HepG2 (cell line): ENCODE measurements around the gene LYST. TPM values are rescaled to one million over a fixed set of nuclear protein-coding genes. Genes with fewer than 3 reads are reported as not detected.

ENCODE experiments used
- ATAC-seq: fragments of 200-7000 bp; cut with Tn5 transposase; 3 replicates; pipeline ENCODE4 v1.9.1; 2020; ENCODE audit warnings: mild to moderate bottlenecking, moderate library complexity
- BruUV-seq: library from RNA; stranded (reverse); fragments of 400-500 nt; replicated peaks from 2 replicates; lab custom pipeline; 2021; lab: Mats Ljungman, UMichigan
- CTCF ChIA-PET: fragments of 300-600 bp; formaldehyde crosslinking; extraction: SDS; loops from one replicate; lab custom pipeline; 2021; ENCODE audit warnings: low total read pairs, inconsistent platforms, low intra/inter-chr PET ratio; lab: Yijun Ruan, JAX
- POLR2A ChIA-PET: fragments of 350-600 bp; sonication (Branson Sonifier 250); formaldehyde crosslinking; loops from one replicate; lab custom pipeline; 2020; ENCODE audit warnings: antibody characterized with exemption, inconsistent platforms; lab: Yijun Ruan, JAX
- DNase-seq: peaks from one replicate; pipeline ENCODE4 v3.0.0-alpha.2; 2015; ENCODE audit warnings: low spot score
- FAIRE-seq: peaks from 3 replicates; lab custom pipeline; 2011; peaks lifted over from hg19 to GRCh38; lab: Jason Lieb, UNC
- H2AFZ ChIP-seq: one replicate; pipeline ENCODE4 v1.6.1; 2011; ENCODE audit warnings: low read length, inconsistent platforms
- H3K27ac ChIP-seq: fragments of 300-600 bp; 3 replicates; pipeline ENCODE4 v1.8.0; 2011; ENCODE audit warnings: mixed run types, mild to moderate bottlenecking, mixed read lengths, low read length, inconsistent platforms; ENCODE audit not compliant: insufficient read depth; ENCODE audit errors: extremely low read length
- H3K27me3 ChIP-seq, 2 experiments: fragments of 200-600 bp in 1 of 2; 2 replicates in 1 of 2; 3 replicates in 1 of 2; pipeline versions ENCODE4 v1.6.0 to v1.8.0; 2011; ENCODE audit warnings: low read length in 2 of 2, mild to moderate bottlenecking in 2 of 2, moderate library complexity in 2 of 2, inconsistent platforms in 1 of 2; ENCODE audit not compliant: insufficient read depth in 2 of 2, control insufficient read depth in 1 of 2
- H3K36me3 ChIP-seq, 2 experiments: fragments of 200-600 bp in 1 of 2; replicated peaks in 1 of 2; 2 replicates in 1 of 2; 3 replicates in 1 of 2; pipeline versions ENCODE4 v1.5.1 to v1.8.0; 2011; ENCODE audit warnings: low read length in 2 of 2, inconsistent platforms in 1 of 2; ENCODE audit not compliant: insufficient read depth in 2 of 2, control insufficient read depth in 1 of 2
- H3K4me1 ChIP-seq: 2 replicates; pipeline ENCODE4 v1.5.1; 2012; ENCODE audit warnings: low read length, inconsistent platforms; ENCODE audit not compliant: insufficient read depth
- H3K4me2 ChIP-seq: 2 replicates; pipeline ENCODE4 v1.6.0; 2011; ENCODE audit warnings: low read depth, low read length, inconsistent platforms
- H3K4me3 ChIP-seq, 3 experiments: fragments of 200-600 bp in 1 of 3; sonication (generic), shearing (Covaris generic) in 1 of 3; replicated peaks in 1 of 3; 2 replicates each; pipeline ENCODE4 v1.5.1; 2011 to 2016; ENCODE audit warnings: low read length in 3 of 3, inconsistent platforms in 2 of 3, low read depth in 2 of 3, mild to moderate bottlenecking in 2 of 3, control low read depth in 1 of 3, mixed read lengths in 1 of 3; ENCODE audit not compliant: insufficient read depth in 1 of 3
- H3K79me2 ChIP-seq: one replicate; pipeline ENCODE4 v1.6.1; 2011; ENCODE audit warnings: low read length, inconsistent platforms; ENCODE audit not compliant: insufficient read depth
- H3K9ac ChIP-seq: 2 replicates; pipeline ENCODE4 v1.6.0; 2011; ENCODE audit warnings: mild to moderate bottlenecking, low read depth, low read length, inconsistent platforms; ENCODE audit not compliant: insufficient read depth
- H3K9me3 ChIP-seq: 2 replicates; pipeline ENCODE4 v1.5.1; 2012; ENCODE audit warnings: mild to moderate bottlenecking, low read length
- H4K20me1 ChIP-seq: 2 replicates; pipeline ENCODE4 v1.6.0; 2011; ENCODE audit warnings: inconsistent platforms, mild to moderate bottlenecking, low read length, moderate library complexity; ENCODE audit not compliant: insufficient read depth
- ATF1 ChIP-seq: IDR thresholded peaks from 2 replicates; pipeline ENCODE4 v1.6.1; 2016; ENCODE audit warnings: mild to moderate bottlenecking, control low read depth
- CCDC6 ChIP-seq: sonication (generic); formaldehyde crosslinking; IDR thresholded peaks from 2 replicates; pipeline ENCODE4 v1.8.1; 2022; ENCODE audit warnings: mild to moderate bottlenecking, missing genetic modification reagents, moderate library complexity
- CHD2 ChIP-seq: IDR thresholded peaks from 2 replicates; pipeline ENCODE4 v1.6.1; 2011; ENCODE audit warnings: low read depth, low read length, improper control_type of control experiment
- CREB3 ChIP-seq: sonication (generic); formaldehyde crosslinking; IDR thresholded peaks from 2 replicates; pipeline ENCODE4 v1.5.0; 2020; ENCODE audit warnings: missing genetic modification reagents
- DNMT1 ChIP-seq: sonication (generic); formaldehyde crosslinking; IDR thresholded peaks from 2 replicates; pipeline ENCODE4 v1.5.1; 2020; ENCODE audit warnings: mild to moderate bottlenecking, missing genetic modification reagents
- FOSL2 ChIP-seq: sonication (generic); formaldehyde crosslinking; IDR thresholded peaks from 2 replicates; pipeline ENCODE4 v1.4.0; 2020; ENCODE audit warnings: missing genetic modification reagents
- FOXO1 ChIP-seq: sonication (generic); formaldehyde crosslinking; IDR thresholded peaks from 2 replicates; pipeline ENCODE4 v1.4.0; 2020; ENCODE audit warnings: missing genetic modification reagents
- HDAC1 ChIP-seq: sonication (generic); formaldehyde crosslinking; IDR thresholded peaks from 2 replicates; pipeline ENCODE4 v1.5.1; 2020; ENCODE audit warnings: mild to moderate bottlenecking, missing genetic modification reagents
- MIXL1 ChIP-seq: IDR thresholded peaks from 2 replicates; pipeline ENCODE4 v1.6.1; 2016
- MZF1 ChIP-seq: sonication (generic); formaldehyde crosslinking; IDR thresholded peaks from 2 replicates; pipeline ENCODE4 v1.8.1; 2023; ENCODE audit warnings: mild to moderate bottlenecking, missing genetic modification reagents, borderline replicate concordance
- PITX1 ChIP-seq: sonication (generic); formaldehyde crosslinking; IDR thresholded peaks from 2 replicates; pipeline ENCODE4 v1.5.1; 2020; ENCODE audit warnings: mild to moderate bottlenecking, missing genetic modification reagents
- RFX1 ChIP-seq: fragments of 450-650 bp; IDR thresholded peaks from 2 replicates; pipeline ENCODE4 v1.6.1; 2017
- SP5 ChIP-seq: IDR thresholded peaks from 2 replicates; pipeline ENCODE4 v1.6.1; 2016; ENCODE audit warnings: low read depth, borderline replicate concordance
- TBP ChIP-seq: sonication (generic); formaldehyde crosslinking; IDR thresholded peaks from 2 replicates; pipeline ENCODE4 v1.5.0; 2020; ENCODE audit warnings: missing genetic modification reagents
- ZKSCAN5 ChIP-seq: sonication (generic); formaldehyde crosslinking; IDR thresholded peaks from 2 replicates; pipeline ENCODE4 v1.5.1; 2020; ENCODE audit warnings: mild to moderate bottlenecking, missing genetic modification reagents
- ZNF326 ChIP-seq: sonication (generic); formaldehyde crosslinking; IDR thresholded peaks from 2 replicates; pipeline ENCODE4 v1.4.0; 2020; ENCODE audit warnings: missing genetic modification reagents, borderline replicate concordance
- ZNF44 ChIP-seq: sonication (generic); formaldehyde crosslinking; IDR thresholded peaks from 2 replicates; pipeline ENCODE4 v1.5.1; 2020; ENCODE audit warnings: mild to moderate bottlenecking, missing genetic modification reagents
- ZNF441 ChIP-seq: sonication (generic); formaldehyde crosslinking; IDR thresholded peaks from 2 replicates; pipeline ENCODE4 v1.7.0; 2021; ENCODE audit warnings: missing genetic modification reagents, borderline replicate concordance
- ZSCAN12 ChIP-seq: sonication (generic); formaldehyde crosslinking; IDR thresholded peaks from 2 replicates; pipeline ENCODE4 v1.9.0; 2021; ENCODE audit warnings: mild to moderate bottlenecking, missing genetic modification reagents
- WGBS: methylation state at CpG from one replicate; pipeline ENCODE4 v1.1.6; 2017; ENCODE audit warnings: low lambda C conversion rate; 5-methylcytosine and 5-hydroxymethylcytosine counted together
- in situ Hi-C: cut with HindIII; loops from 2 replicates; pipeline ENCODE4 v1.10.0; 2017; ENCODE audit warnings: low pct_unique_long_range_greater_than_20kb; ENCODE audit not compliant: extremely low pct_ligation_motif_present
- intact Hi-C: fragments of 100-400 bp; cut with micrococcal nuclease; formaldehyde crosslinking; loops from one replicate; pipeline ENCODE4 v1.10.0; 2022; ENCODE audit not compliant: unreplicated experiment
- polyA plus RNA-seq, 8 experiments: library from polyadenylated mRNA; depleted of rRNA in 3 of 8; stranded (reverse) in 7 of 8; unstranded in 1 of 8; fragments of >200 nt; fragmentation: Illumina TruSeq in 4 of 8; extraction: Trizol in 4 of 8; gene quantifications; 2 replicates each; pipeline versions ENCODE4 v1.2.1 to v1.2.3, GENCODE V29; 2011 to 2016; ENCODE audit warnings: low read depth in 4 of 8, missing spikeins in 1 of 8, mixed read lengths in 1 of 8; ENCODE audit not compliant: insufficient read depth in 1 of 8
- total RNA-seq, 5 experiments: library from RNA; depleted of rRNA; stranded (reverse); fragments of >200 nt; fragmentation: Illumina TruSeq; extraction: Trizol; gene quantifications; 2 replicates each; pipeline ENCODE4 v1.2.3, GENCODE V29; 2016; ENCODE audit warnings: low read depth in 1 of 5
- TF ChIP-seq, protein P1 (sequence below): sonication (generic); formaldehyde crosslinking; IDR thresholded peaks from 2 replicates; pipeline ENCODE4 v1.4.0; 2020; ENCODE audit warnings: mild to moderate bottlenecking, missing genetic modification reagents, borderline replicate concordance

Gene LYST
- total and polyA plus RNA-seq, 2 of the 13 experiments (the other 11 are each of a cell fraction or from before 2014, with no cell fraction given): 0.91 to 2.5 TPM

GRCh38 chr1:235775246-235775860, 91.4 kb downstream of the LYST start:
- Histone ChIP-seq H3K4me2 (no peak overlapping the region), H3K4me1 (no peaks in the 10 kb centered on the region), H3K79me2 (no peaks in the 10 kb centered on the region), H3K9ac (no peak overlapping the region), H3K27me3 (no peaks in the 10 kb centered on the region), H3K4me3 (no peak overlapping the region), H3K27ac (no peak overlapping the region), H4K20me1 (no peaks in the 10 kb centered on the region), H3K36me3 (no peaks in the 10 kb centered on the region), H3K9me3 (no peaks in the 10 kb centered on the region), H2AFZ (no peak overlapping the region)
- intact Hi-C loops (no loop called here), in situ Hi-C loops (no loop called here)
- ATAC-seq (no peak), FAIRE-seq (no peak), DNase-seq (no peak)
- POLR2A ChIA-PET: no interaction called here
- CTCF ChIA-PET: no interaction called here
- no peak for TF ChIP-seq ATF1
- no peak for TF ChIP-seq ZNF441
- no peak for TF ChIP-seq ZKSCAN5 (CRISPR knock-in tag)
- TF ChIP-seq MZF1 (CRISPR knock-in tag): no peak
- no peak for TF ChIP-seq CREB3 (CRISPR knock-in tag)
- no TSS peak for BruUV-seq

- no TSS peak for BruUV-seq
- H3K27ac ChIP-seq: no peak overlapping the region
- H3K9ac ChIP-seq: no peak overlapping the region
- ATAC-seq (no peak), FAIRE-seq (no peak), DNase-seq (no peak)
- H3K4me1 ChIP-seq: no peaks in the 10 kb centered on the region
- no peaks in the 10 kb centered on the region for H4K20me1 ChIP-seq
- no peaks in the 10 kb centered on the region for H3K9me3 ChIP-seq
- CTCF ChIA-PET: no interaction called here
- H2AFZ ChIP-seq: no peak overlapping the region
- WGBS: 63% methylated on average over 2 of the region's 2 CpGs
- POLR2A ChIA-PET: no interaction called here
- H3K4me2 ChIP-seq: no peak overlapping the region
- intact Hi-C loops (no loop called here), in situ Hi-C loops (no loop called here)
- no peaks in the 10 kb centered on the region for H3K27me3 ChIP-seq
- no peaks in the 10 kb centered on the region for H3K79me2 ChIP-seq
- no peak overlapping the region for H3K4me3 ChIP-seq
- H3K36me3 ChIP-seq: no peaks in the 10 kb centered on the region
- TF ChIP-seq ZSCAN12 (CRISPR knock-in tag) (no peak), MIXL1 (CRISPR knock-in tag) (no peak), FOXO1 (no peak), PITX1 (CRISPR knock-in tag) (no peak), SP5 (CRISPR knock-in tag) (no peak), RFX1 (no peak), CCDC6 (CRISPR knock-in tag) (no peak), FOSL2 (CRISPR knock-in tag) (no peak), ZNF326 (CRISPR knock-in tag) (no peak), HDAC1 (CRISPR knock-in tag) (no peak), TBP (CRISPR knock-in tag) (no peak), CHD2 (no peak), ZNF44 (CRISPR knock-in tag) (no peak), DNMT1 (CRISPR knock-in tag) (no peak)
- TF ChIP-seq, protein P1, sequence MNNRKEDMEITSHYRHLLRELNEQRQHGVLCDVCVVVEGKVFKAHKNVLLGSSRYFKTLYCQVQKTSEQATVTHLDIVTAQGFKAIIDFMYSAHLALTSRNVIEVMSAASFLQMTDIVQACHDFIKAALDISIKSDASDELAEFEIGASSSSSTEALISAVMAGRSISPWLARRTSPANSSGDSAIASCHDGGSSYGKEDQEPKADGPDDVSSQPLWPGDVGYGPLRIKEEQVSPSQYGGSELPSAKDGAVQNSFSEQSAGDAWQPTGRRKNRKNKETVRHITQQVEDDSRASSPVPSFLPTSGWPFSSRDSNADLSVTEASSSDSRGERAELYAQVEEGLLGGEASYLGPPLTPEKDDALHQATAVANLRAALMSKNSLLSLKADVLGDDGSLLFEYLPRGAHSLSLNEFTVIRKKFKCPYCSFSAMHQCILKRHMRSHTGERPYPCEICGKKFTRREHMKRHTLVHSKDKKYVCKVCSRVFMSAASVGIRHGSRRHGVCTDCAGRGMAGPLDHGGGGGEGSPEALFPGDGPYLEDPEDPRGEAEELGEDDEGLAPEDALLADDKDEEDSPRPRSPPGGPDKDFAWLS (CRISPR knock-in tag): no peak
Observed at GRCh38 chr1:235767795-235768194, 98.9 kb downstream of the LYST start.
